PC-3 (cell line): ENCODE data around the gene RNF121. TPM values are rescaled to one million over a fixed set of nuclear protein-coding genes. Genes with fewer than 3 reads are reported as not detected.

Source experiments
- ATAC-seq: fragments of 200-7000 bp; cut with Tn5 transposase; 2 replicates; pipeline ENCODE4 v1.9.1; 2020; ENCODE audit warnings: mild to moderate bottlenecking, moderate library complexity
- BruUV-seq: library from RNA; stranded (reverse); fragments of 400-500 nt; replicated peaks from 2 replicates; lab custom pipeline; 2021; lab: Mats Ljungman, UMichigan
- CTCF ChIA-PET: fragments of 300-600 bp; sonication (Branson Sonifier 250); formaldehyde crosslinking; loops from one replicate; lab custom pipeline; 2022; ENCODE audit warnings: antibody characterized with exemption; lab: Charles Lee
- POLR2A ChIA-PET: fragments of 300-600 bp; sonication (Branson Sonifier 250); formaldehyde crosslinking; loops from one replicate; lab custom pipeline; 2022; ENCODE audit warnings: antibody characterized with exemption; ENCODE audit not compliant: unreplicated experiment; lab: Charles Lee
- DNase-seq: peaks from one replicate; pipeline ENCODE4 v3.0.0-alpha.2; 2015
- H2AFZ ChIP-seq: fragments of 300-600 bp; sonication (generic); 2 replicates; pipeline ENCODE4 v1.6.0; 2016; ENCODE audit warnings: antibody characterized with exemption, low read length
- H3F3A ChIP-seq: fragments of 300-600 bp; sonication (generic); one replicate; pipeline ENCODE4 v1.6.0; 2017; ENCODE audit warnings: antibody characterized with exemption, low read length, control low read depth, mild to moderate bottlenecking; ENCODE audit not compliant: unreplicated experiment
- H3K27ac ChIP-seq: fragments of 300-600 bp; sonication (generic); 2 replicates; pipeline ENCODE4 v1.5.1; 2016; ENCODE audit warnings: mild to moderate bottlenecking, low read length
- H3K27me3 ChIP-seq: fragments of 300-600 bp; sonication (generic); 2 replicates; pipeline ENCODE4 v1.6.1; 2016; ENCODE audit warnings: low read length, mixed read lengths
- H3K36me3 ChIP-seq: fragments of 300-600 bp; sonication (generic); 2 replicates; pipeline ENCODE4 v1.6.1; 2016; ENCODE audit warnings: low read depth, mixed run types, low read length, mixed read lengths
- H3K4me1 ChIP-seq: fragments of 300-600 bp; sonication (generic); 2 replicates; pipeline ENCODE4 v1.5.1; 2016; ENCODE audit warnings: low read length; ENCODE audit not compliant: insufficient read depth
- H3K4me2 ChIP-seq: fragments of 300-600 bp; sonication (generic); 2 replicates; pipeline ENCODE4 v1.6.0; 2016; ENCODE audit warnings: low read length
- H3K4me3 ChIP-seq: fragments of 300-600 bp; sonication (generic); 2 replicates; pipeline ENCODE4 v1.5.1; 2016; ENCODE audit warnings: mild to moderate bottlenecking, low read length, mixed read lengths
- H3K79me2 ChIP-seq: fragments of 300-600 bp; sonication (generic); 2 replicates; pipeline ENCODE4 v1.6.1; 2017; ENCODE audit warnings: low read length, mixed read lengths
- H3K9ac ChIP-seq: fragments of 300-600 bp; sonication (generic); 2 replicates; pipeline ENCODE4 v1.6.0; 2016; ENCODE audit warnings: mild to moderate bottlenecking, low read length
- H3K9me2 ChIP-seq: fragments of 300-600 bp; sonication (generic); replicated peaks from 2 replicates; pipeline ENCODE4 v1.6.1; 2016; ENCODE audit warnings: mixed run types, low read length, mixed read lengths
- H3K9me3 ChIP-seq: fragments of 300-600 bp; sonication (generic); 2 replicates; pipeline ENCODE4 v1.6.1; 2016; ENCODE audit warnings: low read length, mixed read lengths
- H4K20me1 ChIP-seq: fragments of 300-600 bp; sonication (generic); 2 replicates; pipeline ENCODE4 v1.6.1; 2016; ENCODE audit warnings: low read length, mixed read lengths
- EZH2 ChIP-seq: fragments of 300-600 bp; sonication (generic); IDR thresholded peaks from one replicate; pipeline ENCODE4 v1.6.1; 2017; ENCODE audit warnings: antibody characterized with exemption, mild to moderate bottlenecking, low read length; ENCODE audit not compliant: unreplicated experiment
- EZH2phosphoT487 ChIP-seq: fragments of 300-600 bp; sonication (generic); IDR thresholded peaks from 2 replicates; pipeline ENCODE4 v1.6.1; 2018; ENCODE audit warnings: mild to moderate bottlenecking, antibody characterized with exemption, low read length, borderline replicate concordance
- intact Hi-C: fragments of 100-400 bp; cut with micrococcal nuclease; formaldehyde crosslinking; loops from 2 replicates; pipeline ENCODE4 v1.9.0; 2023
- total RNA-seq: library from RNA; depleted of rRNA; stranded (reverse); fragments of >200 nt; gene quantifications from 2 replicates; pipeline ENCODE4 v1.2.3, GENCODE V29; 2014
- TF ChIP-seq, protein P1 (sequence below): fragments of 300-600 bp; sonication (generic); conservative IDR thresholded peaks from 2 replicates; pipeline ENCODE4 v1.5.1; 2017; ENCODE audit warnings: antibody characterized with exemption, low read depth, mild to moderate bottlenecking, low read length

The RNF121 gene
- total RNA-seq, 1 experiment from 2014 or later, result 40.2 TPM

DNA sequence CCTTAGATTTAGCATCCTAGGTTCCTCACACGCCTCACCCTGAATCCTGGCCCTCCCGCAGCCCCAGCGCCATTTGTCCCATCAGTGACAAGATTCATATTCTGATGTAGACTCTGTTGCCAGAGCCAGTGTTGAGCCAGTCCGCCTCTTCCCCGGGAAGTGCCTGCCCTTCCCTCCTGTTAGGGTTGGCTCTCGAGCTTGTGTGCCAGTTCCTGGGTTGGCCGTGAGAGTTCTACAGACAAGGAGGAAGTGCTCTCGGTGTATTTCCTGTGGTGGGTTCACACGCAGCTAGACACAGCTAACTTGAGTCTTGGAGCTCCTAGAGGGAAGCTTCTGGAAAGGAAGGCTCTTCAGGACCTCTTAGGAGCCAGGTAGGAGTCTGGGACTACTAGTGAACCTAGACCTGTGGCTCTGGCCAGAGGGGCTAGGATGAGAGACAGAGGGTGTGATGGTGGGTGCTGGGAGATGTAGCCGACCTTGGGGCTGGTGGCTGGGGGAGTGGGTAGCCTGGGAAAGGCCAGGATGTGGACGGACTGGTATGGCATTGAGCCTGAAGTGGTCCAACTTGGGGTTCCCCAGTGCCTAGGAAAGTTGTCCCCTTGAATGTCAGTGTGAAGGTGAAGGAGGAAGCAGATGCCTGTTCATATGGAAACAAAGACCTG lies 69.9 kb downstream of the RNF121 start, which contains the start of gene IL18BP:
IL18BP (plus strand) TSS at position 261 of the 662 bp plus-strand sequence. CDS start 1,076 bp downstream, outside the sequence.
- H3K79me2 ChIP-seq, result no peaks in the 10 kb centered on the region
- ATAC-seq (no peak), DNase-seq (no peak)
- TF ChIP-seq EZH2 (no peak), EZH2phosphoT487 (no peak)
- TF ChIP-seq, protein P1, sequence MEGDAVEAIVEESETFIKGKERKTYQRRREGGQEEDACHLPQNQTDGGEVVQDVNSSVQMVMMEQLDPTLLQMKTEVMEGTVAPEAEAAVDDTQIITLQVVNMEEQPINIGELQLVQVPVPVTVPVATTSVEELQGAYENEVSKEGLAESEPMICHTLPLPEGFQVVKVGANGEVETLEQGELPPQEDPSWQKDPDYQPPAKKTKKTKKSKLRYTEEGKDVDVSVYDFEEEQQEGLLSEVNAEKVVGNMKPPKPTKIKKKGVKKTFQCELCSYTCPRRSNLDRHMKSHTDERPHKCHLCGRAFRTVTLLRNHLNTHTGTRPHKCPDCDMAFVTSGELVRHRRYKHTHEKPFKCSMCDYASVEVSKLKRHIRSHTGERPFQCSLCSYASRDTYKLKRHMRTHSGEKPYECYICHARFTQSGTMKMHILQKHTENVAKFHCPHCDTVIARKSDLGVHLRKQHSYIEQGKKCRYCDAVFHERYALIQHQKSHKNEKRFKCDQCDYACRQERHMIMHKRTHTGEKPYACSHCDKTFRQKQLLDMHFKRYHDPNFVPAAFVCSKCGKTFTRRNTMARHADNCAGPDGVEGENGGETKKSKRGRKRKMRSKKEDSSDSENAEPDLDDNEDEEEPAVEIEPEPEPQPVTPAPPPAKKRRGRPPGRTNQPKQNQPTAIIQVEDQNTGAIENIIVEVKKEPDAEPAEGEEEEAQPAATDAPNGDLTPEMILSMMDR, result no peak
- H3K27ac ChIP-seq, result no peak within 1 kb of the TSS
- ChIA-PET CTCF (no interaction called here), POLR2A (no interaction called here)
- intact Hi-C loops, result no loop called here
- no peaks in the 10 kb centered on the region for H4K20me1 ChIP-seq
- H3K4me2 ChIP-seq, result no peak within 1 kb of the TSS
- H3K9me2 ChIP-seq, result no peaks in the 10 kb centered on the region
- no TSS peak for BruUV-seq
- no peaks in the 10 kb centered on the region for H3K4me1 ChIP-seq
- H2AFZ ChIP-seq, result no peak within 1 kb of the TSS
- no peaks in the 10 kb centered on the region for H3K9me3 ChIP-seq
- no peaks in the 10 kb centered on the region for H3F3A ChIP-seq
- H3K27me3 ChIP-seq, result no peaks in the 10 kb centered on the region
- peaks cover 18% of the 10 kb centered on the region; the same call in 1 of the 2 replicates for H3K36me3 ChIP-seq
- no peak within 1 kb of the TSS for H3K4me3 ChIP-seq
- no peak within 1 kb of the TSS for H3K9ac ChIP-seq

- H4K20me1 ChIP-seq, result no peaks in the 10 kb centered on the region
- CTCF ChIA-PET, result no interaction called here
- no peak overlapping the region for H3K27ac ChIP-seq
Measured at GRCh38 chr11:71999362-71999761, 70.5 kb downstream of the RNF121 start.

More at GRCh38 chr11:71999362-71999761, 70.5 kb downstream of the RNF121 start:
- no peaks in the 10 kb centered on the region for H3K27me3 ChIP-seq
- ATAC-seq (no peak), DNase-seq (no peak)
- H3F3A ChIP-seq, result no peaks in the 10 kb centered on the region
- no peak overlapping the region for H3K9ac ChIP-seq
- BruUV-seq, result no TSS peak
- H3K4me2 ChIP-seq, result no peak overlapping the region
- TF ChIP-seq EZH2, result no peak
- TF ChIP-seq EZH2phosphoT487, result no peak
- TF ChIP-seq, protein P1, result no peak
- no peaks in the 10 kb centered on the region for H3K9me3 ChIP-seq
- intact Hi-C loops, result no loop called here
- no peak overlapping the region for H2AFZ ChIP-seq
- H3K9me2 ChIP-seq, result no peaks in the 10 kb centered on the region
- H3K4me1 ChIP-seq, result no peaks in the 10 kb centered on the region
- POLR2A ChIA-PET, result no interaction called here
- no peaks in the 10 kb centered on the region for H3K79me2 ChIP-seq
- no peak overlapping the region for H3K4me3 ChIP-seq
- H3K36me3 ChIP-seq, result peaks cover 24% of the 10 kb centered on the region
